ENCODE results near the gene WBP1. TPM values are rescaled to one million over a fixed set of nuclear protein-coding genes. Genes with fewer than 3 reads are reported as not detected.

WBP1 gene
- total and polyA plus RNA-seq, 10 of the 15 experiments (the other 5 are each of a cell fraction or from before 2014, with no cell fraction given) = 4.2 to 76.8 (median 43.8) TPM

GRCh38 chr2:74457549-74458131, 598 bp upstream of the WBP1 start:
- SMC1A ChIA-PET (ENCODE audit: uncharacterized antibody, unreplicated experiment) = interaction anchor here (0.7 to 5.5 kb wide), 13 partner anchors 10 to 130 kb away, joined by 3 to 24 read pairs (median 7); partner anchors contain the start of genes C2orf81, CCDC142, TTC31 and WDR54
- DNase-seq (ENCODE audit: low read depth, low spot score) (no peak), ATAC-seq (peak; percentile 71), FAIRE-seq (no peak)
- Histone ChIP-seq H3K9ac (ENCODE audit: control insufficient read depth, insufficient read depth, low read length) (peak overlapping the region; percentile 87), H3K4me2 (ENCODE audit: control insufficient read depth, insufficient read depth) (peak overlapping the region; percentile 88), H3K9me3 (replicated peaks; ENCODE audit: control insufficient read depth, insufficient read depth, low read length) (no peaks in the 10 kb centered on the region), H3K27me3 (replicated peaks in 1 of 2; ENCODE audit: control insufficient read depth in 2 of 2, insufficient read depth in 2 of 2, low read length in 1 of 2) (no peaks in the 10 kb centered on the region), H3K4me1 (ENCODE audit: control insufficient read depth, insufficient read depth, low read length) (peaks cover 16% of the 10 kb centered on the region), H3K36me3 (ENCODE audit: control insufficient read depth in 2 of 2, insufficient read depth in 2 of 2, low read length in 1 of 2) (peaks cover 0 to 2% of the 10 kb centered on the region in 2 experiments; a peak in 3 of 4 replicates), H3K4me3 (peak overlapping the region; percentile 80), H2AFZ (ENCODE audit: control insufficient read depth, low read depth, low read length) (peak overlapping the region; percentile 81), H4K20me1 (ENCODE audit: control insufficient read depth, insufficient read depth) (no peaks in the 10 kb centered on the region), H3K27ac (ENCODE audit: control insufficient read depth, insufficient read depth) (peak overlapping the region; percentile 96), H3K79me2 (ENCODE audit: control insufficient read depth, insufficient read depth, low read length) (peaks cover 18% of the 10 kb centered on the region)
- RAD21 ChIA-PET (ENCODE audit: unreplicated experiment) = interaction anchor here (0.8 to 3.5 kb wide), 22 partner anchors 9 to 427 kb away, joined by 3 to 21 read pairs (median 5); partner anchors contain the start of genes AUP1, C2orf81, CCDC142 and HTRA2
- intact Hi-C loops (cut with micrococcal nuclease; ENCODE audit: unreplicated experiment) (loop anchor here (1.0 kb wide), 3 partner anchors 8 to 72 kb away; partner anchors contain the start of genes AUP1, CCDC142, HTRA2 and MOGS), in situ Hi-C loops (cut with MboI) (no loop called here)
- CTCF ChIA-PET = interaction anchor here (1.2 to 6.7 kb wide), 9 partner anchors 9 to 130 kb away, joined by 3 to 54 read pairs (median 9); partner anchors contain the start of genes AUP1, CCDC142, HTRA2 and TTC31
- WGBS (ENCODE audit: insufficient coverage, insufficient replicate concordance, low lambda C conversion rate, missing lambda C conversion rate) = under 1% methylated on average over 43 of the region's 46 CpGs
- no TSS peak for BruUV-seq (replicated peaks)
- POLR2A ChIA-PET = interaction anchor here (0.6 to 5.8 kb wide), 17 partner anchors 10 to 279 kb away, joined by 3 to 44 read pairs (median 4); partner anchors contain the start of genes C2orf81, CCDC142, HTRA2 and MOB1A
- TF ChIP-seq EGR1 (IDR thresholded peaks at IDR 0.05; ENCODE audit: borderline replicate concordance in 1 of 2, low read depth in 2 of 2, low read length in 2 of 2) (peak in 1 of 2 experiments; percentile 42; a peak in 1 of 3 replicates), E2F8 (IDR thresholded peaks at IDR 0.05; ENCODE audit: low read depth, partially characterized antibody) (peak; percentile 56), RELB (IDR thresholded peaks at IDR 0.05; ENCODE audit: low read depth) (peak; percentile 88), MTA3 (IDR thresholded peaks at IDR 0.05; ENCODE audit: borderline replicate concordance, low read length) (no peak), CHD2 (IDR thresholded peaks at IDR 0.05; ENCODE audit: borderline replicate concordance, low read depth, low read length) (peak; percentile 66; the same call in 1 of the 2 replicates), EED (IDR thresholded peaks at IDR 0.05; ENCODE audit: low read depth) (peak; percentile 93), ZSCAN29 (IDR thresholded peaks at IDR 0.05) (peak; percentile 49; the same call in 1 of the 2 replicates), HDAC6 (IDR thresholded peaks at IDR 0.05; ENCODE audit: unreplicated experiment) (no peak), PAX8 (IDR thresholded peaks at IDR 0.05) (no peak), ZNF687 (IDR thresholded peaks at IDR 0.05) (peak; percentile 68; the same call in 1 of the 2 replicates), TAF1 (IDR thresholded peaks at IDR 0.05; ENCODE audit: borderline replicate concordance, low read depth, low read length) (0 out of 2 replicates have a peak, but pooled peaks have one; percentile 32)
- TF ChIP-seq, protein P1, sequence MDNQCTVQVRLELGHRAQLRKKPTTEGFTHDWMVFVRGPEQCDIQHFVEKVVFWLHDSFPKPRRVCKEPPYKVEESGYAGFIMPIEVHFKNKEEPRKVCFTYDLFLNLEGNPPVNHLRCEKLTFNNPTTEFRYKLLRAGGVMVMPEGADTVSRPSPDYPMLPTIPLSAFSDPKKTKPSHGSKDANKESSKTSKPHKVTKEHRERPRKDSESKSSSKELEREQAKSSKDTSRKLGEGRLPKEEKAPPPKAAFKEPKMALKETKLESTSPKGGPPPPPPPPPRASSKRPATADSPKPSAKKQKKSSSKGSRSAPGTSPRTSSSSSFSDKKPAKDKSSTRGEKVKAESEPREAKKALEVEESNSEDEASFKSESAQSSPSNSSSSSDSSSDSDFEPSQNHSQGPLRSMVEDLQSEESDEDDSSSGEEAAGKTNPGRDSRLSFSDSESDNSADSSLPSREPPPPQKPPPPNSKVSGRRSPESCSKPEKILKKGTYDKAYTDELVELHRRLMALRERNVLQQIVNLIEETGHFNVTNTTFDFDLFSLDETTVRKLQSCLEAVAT (IDR thresholded peaks at IDR 0.05) = peak; percentile 73
